Measurements from ENCODE around the gene MFGE8.

- no peak for TF ChIP-seq FOXM1 (IDR thresholded peaks at IDR 0.05; ENCODE audit: low read depth)
- TF ChIP-seq CTCF (IDR thresholded peaks at IDR 0.05), result no peak
- TF ChIP-seq MAX (IDR thresholded peaks at IDR 0.05; ENCODE audit: low read depth), result no peak
- no peak for TF ChIP-seq REST (IDR thresholded peaks at IDR 0.05; ENCODE audit: low read depth, low read length)
- TF ChIP-seq EZH2phosphoT487 (IDR thresholded peaks at IDR 0.05; ENCODE audit: borderline replicate concordance, low read depth), result no peak
- no peak for TF ChIP-seq POLR2AphosphoS5 (IDR thresholded peaks at IDR 0.05; ENCODE audit: low read depth, low read length)
- no peak for TF ChIP-seq GATA2 (CRISPR knock-in tag; IDR thresholded peaks at IDR 0.05)
- TF ChIP-seq RFX5 (IDR thresholded peaks at IDR 0.05; ENCODE audit: low read length), result no peak
- no peak for TF ChIP-seq EP300 (IDR thresholded peaks at IDR 0.05; ENCODE audit: borderline replicate concordance in 1 of 2, low read depth in 1 of 2, low read length in 1 of 2)
Observed at GRCh38 chr15:88891540-88892254, 21.5 kb downstream of the MFGE8 start.

Measured in SK-N-SH (cell line).